CD4-positive, alpha-beta T cell (primary cell): ENCODE data around the gene PLCD4. TPM values are rescaled to one million over a fixed set of nuclear protein-coding genes. Genes with fewer than 3 reads are reported as not detected.

Source experiments
- ATAC-seq: fragments of 200-7000 bp; cut with Tn5 transposase; one replicate; pipeline ENCODE4 v1.10.0; 2022; ENCODE audit warnings: mild to moderate bottlenecking; ENCODE audit not compliant: poor library complexity
- CTCF ChIA-PET: fragments of 350-600 bp; sonication (Branson Sonifier 250); formaldehyde crosslinking; loops from one replicate; lab custom pipeline; 2021; ENCODE audit warnings: antibody characterized with exemption, inconsistent platforms; lab: Charles Lee
- POLR2A ChIA-PET: fragments of 350-600 bp; sonication (Branson Sonifier 250); formaldehyde crosslinking; loops from one replicate; lab custom pipeline; 2021; ENCODE audit warnings: antibody characterized with exemption, inconsistent platforms; lab: Charles Lee
- DNase-seq, 14 experiments: peaks; one replicate each; pipeline ENCODE4 v3.0.0-alpha.2; 2013 to 2020; ENCODE audit warnings: mixed read lengths in 2 of 14
- H3K27ac ChIP-seq, 2 donors: one replicate each; pipeline versions ENCODE4 v1.5.1 to v1.7.0; 2013; ENCODE audit warnings: low read length in 2 of 2, low read depth in 1 of 2, mild to moderate bottlenecking in 1 of 2
- H3K27me3 ChIP-seq, 2 experiments: 1 replicate in 1 of 2; 2 replicates in 1 of 2; pipeline versions ENCODE4 v1.6.1 to v1.7.0; 2013; ENCODE audit warnings: low read length in 2 of 2, control low read depth in 1 of 2, mild to moderate bottlenecking in 1 of 2, moderate library complexity in 1 of 2; ENCODE audit not compliant: insufficient read depth in 2 of 2, control insufficient read depth in 1 of 2
- H3K36me3 ChIP-seq: one replicate; pipeline ENCODE4 v1.6.1; 2013; ENCODE audit warnings: low read length, control low read depth; ENCODE audit not compliant: insufficient read depth
- H3K4me1 ChIP-seq: one replicate; pipeline ENCODE4 v1.6.1; 2013; ENCODE audit warnings: low read length, control low read depth; ENCODE audit not compliant: insufficient read depth
- H3K4me3 ChIP-seq: one replicate; pipeline ENCODE4 v1.5.1; 2013; ENCODE audit warnings: mild to moderate bottlenecking, low read length, moderate library complexity
- H3K9me3 ChIP-seq, 2 experiments: 1 replicate in 1 of 2; 2 replicates in 1 of 2; pipeline versions ENCODE4 v1.6.1 to v1.7.0; 2013; ENCODE audit warnings: low read length in 2 of 2, mild to moderate bottlenecking in 2 of 2, control low read depth in 1 of 2, moderate library complexity in 1 of 2; ENCODE audit not compliant: control insufficient read depth in 1 of 2, insufficient read depth in 1 of 2
- H3K27ac Mint-ChIP-seq: one replicate; pipeline ENCODE4 v1.8.0; 2020; ENCODE audit warnings: mixed read lengths
- H3K27me3 Mint-ChIP-seq: one replicate; pipeline ENCODE4 v1.8.0; 2021; ENCODE audit warnings: mixed read lengths
- H3K36me3 Mint-ChIP-seq: one replicate; pipeline ENCODE4 v1.8.0; 2021; ENCODE audit warnings: low read depth, mixed read lengths
- H3K4me1 Mint-ChIP-seq: one replicate; pipeline ENCODE4 v1.8.0; 2021; ENCODE audit warnings: low read depth, mixed read lengths
- H3K4me3 Mint-ChIP-seq: one replicate; pipeline ENCODE4 v1.8.0; 2020; ENCODE audit warnings: mild to moderate bottlenecking, mixed read lengths
- H3K9me3 Mint-ChIP-seq: one replicate; pipeline ENCODE4 v1.8.0; 2020; ENCODE audit warnings: mixed read lengths
- CTCF ChIP-seq: fragments of 200-600 bp; IDR thresholded peaks from one replicate; pipeline ENCODE4 v1.8.0; 2022; ENCODE audit warnings: antibody characterized with exemption, mild to moderate bottlenecking
- intact Hi-C, 2 experiments: fragments of 100-400 bp; cut with DNase I in 1 of 2; cut with micrococcal nuclease in 1 of 2; formaldehyde crosslinking; loops; one replicate each; pipeline versions ENCODE4 v1.15.1 to v1.9.0; 2023 to 2025; cut with DNase I, micrococcal nuclease
- total RNA-seq, 174 experiments: library from RNA in 2 of 174; stranded (reverse) in 2 of 174; gene quantifications; one replicate each; pipeline ENCODE4 v1.2.3 and lab custom pipeline; 2021 to 2026

PLCD4 gene
- total RNA-seq, 2 experiments from 2014 or later = 0.25 to 0.77 TPM

DNA sequence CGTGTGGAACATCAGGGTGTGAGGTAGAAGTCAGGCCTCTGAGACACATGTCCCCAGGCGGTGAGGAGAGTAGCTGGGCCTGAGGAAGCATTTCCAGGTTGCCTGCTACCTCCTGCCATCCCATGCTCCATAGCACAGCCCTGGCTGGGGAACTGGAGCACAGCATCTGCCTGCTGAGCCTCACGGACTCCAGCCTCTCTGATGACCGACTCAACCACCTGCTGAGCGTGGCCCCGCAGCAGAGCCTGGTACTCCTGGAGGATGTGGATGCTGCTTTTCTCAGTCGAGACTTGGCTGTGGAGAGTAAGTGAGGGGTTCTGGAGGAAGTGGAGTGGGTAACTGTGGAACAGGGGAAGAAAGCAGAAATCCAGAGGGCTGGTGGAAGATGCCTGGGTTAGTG, 54.7 kb downstream of the PLCD4 start:
- H3K4me3 Mint-ChIP-seq = peak overlapping the region; percentile 69
- no peaks in the 10 kb centered on the region for H3K9me3 Mint-ChIP-seq
- H3K27ac Mint-ChIP-seq = no peak overlapping the region
- ChIA-PET CTCF (no interaction called here), POLR2A (interaction anchor here (5.9 kb wide), 1 partner anchor 9 kb away, joined by 84 read pairs; the partner anchor contains the start of genes RNF25 and STK36)
- intact Hi-C loops = no loop called here
- no peak for TF ChIP-seq CTCF
- Histone ChIP-seq H3K4me1 (peaks cover 19% of the 10 kb centered on the region), H3K27ac (no peak overlapping the region), H3K9me3 (no peaks in the 10 kb centered on the region), H3K36me3 (peaks cover 56% of the 10 kb centered on the region), H3K27me3 (no peaks in the 10 kb centered on the region), H3K4me3 (no peak overlapping the region)
- H3K36me3 Mint-ChIP-seq = peaks cover 87% of the 10 kb centered on the region
- H3K27me3 Mint-ChIP-seq = no peaks in the 10 kb centered on the region
- ATAC-seq = no peak
- no peak for DNase-seq
- peaks cover 29% of the 10 kb centered on the region for H3K4me1 Mint-ChIP-seq

- no peaks in the 10 kb centered on the region for H3K27me3 ChIP-seq
- no peak overlapping the region for H3K27ac ChIP-seq
- no peak overlapping the region for H3K4me3 ChIP-seq
- no peaks in the 10 kb centered on the region for H3K27me3 Mint-ChIP-seq
- no peak overlapping the region for H3K4me3 Mint-ChIP-seq
- ChIA-PET CTCF (no interaction called here), POLR2A (interaction anchor here (5.9 kb wide), 1 partner anchor 8 kb away, joined by 84 read pairs; the partner anchor contains the start of genes RNF25 and STK36)
- no peak for TF ChIP-seq CTCF
- no peaks in the 10 kb centered on the region for H3K9me3 ChIP-seq
- ATAC-seq (no peak), DNase-seq (no peak)
- peaks cover 87% of the 10 kb centered on the region for H3K36me3 Mint-ChIP-seq
- peaks cover 25% of the 10 kb centered on the region for H3K4me1 Mint-ChIP-seq
- no peak overlapping the region for H3K27ac Mint-ChIP-seq
- no peaks in the 10 kb centered on the region for H3K9me3 Mint-ChIP-seq
- H3K36me3 ChIP-seq = peaks cover 60% of the 10 kb centered on the region
- intact Hi-C loops = no loop called here
- H3K4me1 ChIP-seq = peaks cover 17% of the 10 kb centered on the region
Measured at GRCh38 chr2:218662827-218663226, 55.1 kb downstream of the PLCD4 start.

GRCh38 chr2:218663901-218664300, 56.2 kb downstream of the PLCD4 start:
- no peak for TF ChIP-seq CTCF
- H3K36me3 Mint-ChIP-seq = peaks cover 89% of the 10 kb centered on the region
- DNase-seq (no peak), ATAC-seq (no peak)
- H3K4me3 ChIP-seq = no peak overlapping the region
- POLR2A ChIA-PET = no interaction called here
- intact Hi-C loops = no loop called here
- H3K27me3 ChIP-seq = no peaks in the 10 kb centered on the region
- peaks cover 8% of the 10 kb centered on the region for H3K4me1 ChIP-seq
- no peak overlapping the region for H3K27ac Mint-ChIP-seq
- CTCF ChIA-PET = no interaction called here
- H3K4me1 Mint-ChIP-seq = peaks cover 15% of the 10 kb centered on the region
- H3K9me3 Mint-ChIP-seq = no peaks in the 10 kb centered on the region
- no peaks in the 10 kb centered on the region for H3K27me3 Mint-ChIP-seq
- H3K27ac ChIP-seq = no peak overlapping the region
- H3K9me3 ChIP-seq = no peaks in the 10 kb centered on the region
- peaks cover 70% of the 10 kb centered on the region for H3K36me3 ChIP-seq
- no peak overlapping the region for H3K4me3 Mint-ChIP-seq
